CD8-positive, alpha-beta memory T cell (primary cell): ENCODE measurements around the gene PALD1. TPM values are rescaled to one million over a fixed set of nuclear protein-coding genes. Genes with fewer than 3 reads are reported as not detected.

ENCODE experiments used
- CTCF ChIA-PET: fragments of 350-600 bp; sonication (Branson Sonifier 250); formaldehyde crosslinking; loops from one replicate; lab custom pipeline; 2021; ENCODE audit warnings: antibody characterized with exemption; lab: Charles Lee
- POLR2A ChIA-PET: fragments of 350-600 bp; sonication (Branson Sonifier 250); formaldehyde crosslinking; loops from one replicate; lab custom pipeline; 2021; ENCODE audit warnings: antibody characterized with exemption; lab: Charles Lee
- DNase-seq, 5 donors: peaks; one replicate each; pipeline versions ENCODE4 v3.0.0 to v3.0.0-alpha.2; 2020 to 2022; ENCODE audit warnings: mixed read lengths in 1 of 5
- H3K27ac ChIP-seq: one replicate; pipeline ENCODE4 v1.7.0; 2013; ENCODE audit warnings: low read depth, mild to moderate bottlenecking, low read length, moderate library complexity
- H3K27me3 ChIP-seq: 2 replicates; pipeline ENCODE4 v1.7.0; 2013; ENCODE audit warnings: low read length, mild to moderate bottlenecking; ENCODE audit not compliant: insufficient read depth, poor library complexity, severe bottlenecking
- H3K36me3 ChIP-seq: 2 replicates; pipeline ENCODE4 v1.7.0; 2013; ENCODE audit warnings: mild to moderate bottlenecking, low read length, moderate library complexity; ENCODE audit not compliant: insufficient read depth
- H3K4me1 ChIP-seq: 2 replicates; pipeline ENCODE4 v1.7.0; 2013; ENCODE audit warnings: mild to moderate bottlenecking, low read length, moderate library complexity; ENCODE audit not compliant: insufficient read depth
- H3K4me3 ChIP-seq: 2 replicates; pipeline ENCODE4 v1.7.0; 2013; ENCODE audit warnings: mild to moderate bottlenecking, low read length
- H3K9me3 ChIP-seq: 2 replicates; pipeline ENCODE4 v1.7.0; 2013; ENCODE audit warnings: mild to moderate bottlenecking, low read length
- H3K27ac Mint-ChIP-seq, 8 donors: one replicate each; pipeline ENCODE4 v1.8.0; 2020 to 2021; ENCODE audit warnings: mixed read lengths in 8 of 8, mild to moderate bottlenecking in 6 of 8, inconsistent platforms in 3 of 8, moderate library complexity in 3 of 8
- H3K27me3 Mint-ChIP-seq, 2 donors: one replicate each; pipeline ENCODE4 v1.8.0; 2020 to 2021; ENCODE audit warnings: mixed read lengths in 2 of 2, mild to moderate bottlenecking in 1 of 2, moderate library complexity in 1 of 2
- H3K36me3 Mint-ChIP-seq, 3 donors: one replicate each; pipeline ENCODE4 v1.8.0; 2020 to 2021; ENCODE audit warnings: mixed read lengths in 3 of 3, inconsistent platforms in 1 of 3, mild to moderate bottlenecking in 1 of 3
- H3K4me1 Mint-ChIP-seq, 3 donors: one replicate each; pipeline ENCODE4 v1.8.0; 2020 to 2021; ENCODE audit warnings: mixed read lengths in 3 of 3, inconsistent platforms in 1 of 3, mild to moderate bottlenecking in 1 of 3
- H3K4me3 Mint-ChIP-seq, 7 donors: one replicate each; pipeline ENCODE4 v1.8.0; 2020 to 2021; ENCODE audit warnings: mixed read lengths in 7 of 7, mild to moderate bottlenecking in 6 of 7, moderate library complexity in 4 of 7, inconsistent platforms in 2 of 7
- H3K9me3 Mint-ChIP-seq, 5 donors: one replicate each; pipeline ENCODE4 v1.8.0; 2020 to 2022; ENCODE audit warnings: mixed read lengths in 5 of 5, mild to moderate bottlenecking in 3 of 5, moderate library complexity in 2 of 5, inconsistent platforms in 1 of 5
- polyA plus RNA-seq: library from polyadenylated mRNA; unstranded; fragments of 300-500 nt; fragmentation: Illumina TruSeq; gene quantifications from one replicate; pipeline ENCODE4 v1.2.3, GENCODE V29; 2021
- total RNA-seq, 2 experiments: library from RNA; stranded (reverse); gene quantifications; one replicate each; pipeline ENCODE4 v1.2.3, GENCODE V29; 2021

PALD1 gene
- total and polyA plus RNA-seq, 3 experiments from 2014 or later: 0.20 to 0.29 TPM; not detected in 1

DNA sequence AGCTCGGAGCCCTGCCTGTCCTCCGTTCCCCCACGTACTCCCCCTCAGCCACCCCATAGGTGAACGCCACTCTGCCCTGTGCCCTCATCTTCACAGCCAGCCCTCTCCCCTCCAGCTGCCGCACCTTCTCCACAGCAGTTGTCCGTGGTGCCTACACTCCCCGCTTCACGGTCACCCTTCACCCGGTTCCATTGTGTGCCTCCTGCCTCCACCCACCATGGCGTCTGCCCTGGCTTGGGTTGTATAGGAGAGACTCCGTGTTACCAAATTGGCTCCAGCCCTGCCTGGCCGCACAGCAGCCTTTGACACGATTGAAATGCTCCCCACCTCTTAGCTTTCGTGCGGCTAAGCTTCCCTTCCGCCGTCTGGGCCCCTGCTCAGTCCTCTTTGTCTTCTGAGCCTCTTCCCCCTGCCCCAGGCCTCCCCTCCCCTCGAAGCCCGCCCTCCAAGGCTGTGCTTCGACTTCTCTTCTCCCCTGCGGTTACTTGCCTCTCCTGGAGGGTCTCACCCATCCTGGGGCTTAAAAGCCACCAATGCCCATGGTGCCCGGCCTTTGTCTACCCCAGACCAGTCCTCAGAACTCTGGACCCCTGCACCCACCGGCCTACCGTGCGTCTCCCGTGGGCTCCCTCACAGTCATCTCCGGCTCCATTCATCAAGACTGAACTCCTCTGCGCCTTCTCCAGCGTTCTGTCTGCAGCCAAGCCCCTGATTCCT lies 18.6 kb upstream of the PALD1 start:
- Mint-ChIP-seq H3K4me3 (peak overlapping the region in 2 of 7 donors; percentile 28 to 65), H3K9me3 (no peaks in the 10 kb centered on the region), H3K4me1 (peaks cover 0 to 8% (median 0%) of the 10 kb centered on the region in 3 donors), H3K36me3 (no peaks in the 10 kb centered on the region), H3K27me3 (peaks cover 36 to 56% of the 10 kb centered on the region in 2 donors), H3K27ac (peak overlapping the region in 1 of 8 donors; percentile 35)
- no peak overlapping the region for H3K27ac ChIP-seq
- DNase-seq: no peak
- ChIA-PET POLR2A (no interaction called here), CTCF (interaction anchor here (1.0 to 1.8 kb wide), 3 partner anchors 81 to 299 kb away, joined by 3 to 6 read pairs (median 3); no protein-coding TSS in a partner anchor)
- no peaks in the 10 kb centered on the region for H3K4me1 ChIP-seq
- H3K36me3 ChIP-seq: no peaks in the 10 kb centered on the region
- H3K27me3 ChIP-seq: peaks cover 11% of the 10 kb centered on the region
- no peak overlapping the region for H3K4me3 ChIP-seq
- no peaks in the 10 kb centered on the region for H3K9me3 ChIP-seq

DNA sequence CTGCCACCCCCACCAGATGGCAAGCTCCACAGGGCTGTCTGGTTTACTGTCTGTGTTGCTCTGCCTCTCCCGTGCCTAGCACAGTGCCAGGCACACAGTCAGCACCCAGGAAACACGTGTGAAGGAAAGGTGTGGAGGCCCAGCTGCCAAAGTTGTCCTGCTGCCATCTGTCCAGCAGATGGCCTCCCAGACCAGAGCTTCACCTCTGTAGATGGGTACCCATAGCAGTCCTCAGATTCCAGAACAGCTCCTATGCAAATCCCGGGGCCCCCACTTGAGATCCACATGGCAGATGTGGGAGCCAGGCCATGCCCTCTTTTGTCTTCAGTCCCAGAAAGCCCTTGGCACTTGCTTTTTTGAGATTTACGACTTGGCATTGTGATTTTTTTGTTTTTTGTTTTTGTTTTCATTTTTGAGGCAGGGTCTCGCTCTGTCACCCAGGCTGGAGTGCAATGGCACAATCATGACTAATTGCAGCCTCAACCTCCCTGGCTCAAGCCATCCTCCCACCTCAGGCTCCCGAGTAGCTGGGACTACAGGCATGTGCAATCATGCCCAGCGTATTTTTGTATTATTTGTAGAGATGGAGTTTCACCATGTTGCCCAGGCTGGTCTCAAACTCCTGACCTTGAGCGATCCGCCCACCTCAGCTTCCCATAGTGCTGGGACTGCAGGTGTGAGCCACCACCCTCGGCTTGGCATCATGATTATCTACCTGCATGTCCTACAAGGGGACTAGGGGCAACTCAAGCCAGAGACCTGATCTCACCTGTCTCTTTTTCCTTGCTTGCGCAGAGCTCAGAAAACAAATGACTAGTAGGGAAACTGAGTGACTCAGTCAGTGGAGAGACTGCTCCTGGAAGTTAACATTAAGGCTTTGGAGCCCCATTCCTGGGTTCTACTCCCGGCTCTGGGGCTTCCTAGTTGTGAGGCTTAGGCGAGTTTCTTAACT lies 16.9 kb upstream of the PALD1 start:
- no peaks in the 10 kb centered on the region for H3K36me3 Mint-ChIP-seq
- Histone ChIP-seq H3K4me3 (no peak overlapping the region), H3K9me3 (no peaks in the 10 kb centered on the region), H3K36me3 (no peaks in the 10 kb centered on the region), H3K27me3 (peaks cover 11% of the 10 kb centered on the region), H3K4me1 (no peaks in the 10 kb centered on the region), H3K27ac (no peak overlapping the region)
- H3K4me1 Mint-ChIP-seq: peaks cover 0 to 8% (median 0%) of the 10 kb centered on the region in 3 donors
- POLR2A ChIA-PET: no interaction called here
- DNase-seq: peak in 1 of 5 donors; percentile 37
- H3K4me3 Mint-ChIP-seq: no peak overlapping the region
- CTCF ChIA-PET: interaction anchor here (0.7 to 1.8 kb wide), 21 partner anchors 11 to 417 kb away, joined by 3 to 6 read pairs (median 3); partner anchors contain the start of gene NODAL
- H3K27ac Mint-ChIP-seq: no peak overlapping the region
- H3K9me3 Mint-ChIP-seq: no peaks in the 10 kb centered on the region
- peaks cover 32 to 45% of the 10 kb centered on the region in 2 donors for H3K27me3 Mint-ChIP-seq

DNA sequence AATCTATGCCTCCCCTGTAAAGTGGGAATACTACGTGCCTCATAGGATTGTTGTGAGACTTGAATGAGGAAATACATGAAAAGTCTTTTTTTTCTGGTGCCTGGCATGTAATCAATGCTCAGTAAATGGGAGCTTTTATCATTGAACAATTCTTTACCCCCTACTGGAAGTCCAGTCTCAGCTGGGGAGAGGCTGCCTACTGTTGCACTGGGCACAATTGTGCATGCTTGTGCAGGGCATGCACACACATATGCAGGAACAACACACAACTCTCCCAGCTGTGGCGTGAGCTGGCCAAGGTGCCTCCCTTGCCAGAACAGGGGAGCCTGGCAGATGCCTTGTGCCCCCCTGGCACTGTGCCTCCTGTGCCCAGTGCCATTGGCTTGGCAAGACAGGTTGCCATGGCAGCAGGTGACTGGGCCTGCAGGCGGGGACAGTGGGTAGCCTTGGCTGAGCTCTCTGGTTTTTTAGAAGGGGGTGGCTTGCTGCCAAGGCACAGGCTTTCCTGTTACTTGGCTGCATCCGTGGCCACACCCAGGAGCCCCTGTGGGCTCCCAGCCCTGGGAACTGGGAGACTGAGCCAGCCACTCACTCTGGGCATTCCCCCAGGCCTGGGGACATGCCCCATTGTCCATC lies 16.1 kb upstream of the PALD1 start:
- no peak for DNase-seq
- no peaks in the 10 kb centered on the region for H3K36me3 ChIP-seq
- H3K27ac Mint-ChIP-seq: no peak overlapping the region
- H3K9me3 Mint-ChIP-seq: no peaks in the 10 kb centered on the region
- H3K27me3 Mint-ChIP-seq: peaks cover 26 to 39% of the 10 kb centered on the region in 2 donors
- CTCF ChIA-PET: interaction anchor here (0.7 to 1.7 kb wide), 6 partner anchors 15 to 298 kb away, joined by 3 to 5 read pairs (median 4); no protein-coding TSS in a partner anchor
- no peak overlapping the region for H3K27ac ChIP-seq
- peaks cover 0 to 7% (median 0%) of the 10 kb centered on the region in 3 donors for H3K4me1 Mint-ChIP-seq
- no peak overlapping the region for H3K4me3 ChIP-seq
- POLR2A ChIA-PET: no interaction called here
- peaks cover 11% of the 10 kb centered on the region for H3K27me3 ChIP-seq
- H3K4me1 ChIP-seq: no peaks in the 10 kb centered on the region
- H3K36me3 Mint-ChIP-seq: no peaks in the 10 kb centered on the region
- H3K9me3 ChIP-seq: no peaks in the 10 kb centered on the region
- H3K4me3 Mint-ChIP-seq: no peak overlapping the region

DNA sequence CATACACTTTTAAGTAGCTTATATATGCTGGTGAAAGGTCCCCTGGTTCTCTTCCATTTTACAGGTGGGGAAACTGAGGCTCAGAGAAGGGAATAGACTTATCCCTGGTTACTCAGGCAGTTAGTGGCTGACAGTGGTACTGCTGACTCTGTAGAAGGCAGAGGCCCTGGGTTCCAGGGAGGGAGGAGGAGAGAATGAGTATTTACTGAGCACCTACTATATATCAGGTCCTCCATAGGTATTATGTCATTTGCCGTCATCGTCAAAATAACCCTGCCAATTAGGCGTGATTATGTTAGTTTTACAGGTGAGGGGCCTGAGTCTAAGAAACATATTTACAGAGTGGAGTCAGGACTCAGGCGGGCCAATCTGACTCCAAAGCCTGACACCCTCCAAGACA lies 13.3 kb upstream of the PALD1 start:
- no peak overlapping the region for H3K4me3 Mint-ChIP-seq
- Histone ChIP-seq H3K27me3 (no peaks in the 10 kb centered on the region), H3K27ac (no peak overlapping the region), H3K9me3 (no peaks in the 10 kb centered on the region), H3K36me3 (no peaks in the 10 kb centered on the region), H3K4me3 (no peak overlapping the region), H3K4me1 (no peaks in the 10 kb centered on the region)
- H3K27ac Mint-ChIP-seq: no peak overlapping the region
- no peak for DNase-seq
- POLR2A ChIA-PET: no interaction called here
- no peaks in the 10 kb centered on the region for H3K36me3 Mint-ChIP-seq
- H3K9me3 Mint-ChIP-seq: no peaks in the 10 kb centered on the region
- CTCF ChIA-PET: no interaction called here
- H3K27me3 Mint-ChIP-seq: peaks cover 14 to 18% of the 10 kb centered on the region in 2 donors
- H3K4me1 Mint-ChIP-seq: no peaks in the 10 kb centered on the region

DNA sequence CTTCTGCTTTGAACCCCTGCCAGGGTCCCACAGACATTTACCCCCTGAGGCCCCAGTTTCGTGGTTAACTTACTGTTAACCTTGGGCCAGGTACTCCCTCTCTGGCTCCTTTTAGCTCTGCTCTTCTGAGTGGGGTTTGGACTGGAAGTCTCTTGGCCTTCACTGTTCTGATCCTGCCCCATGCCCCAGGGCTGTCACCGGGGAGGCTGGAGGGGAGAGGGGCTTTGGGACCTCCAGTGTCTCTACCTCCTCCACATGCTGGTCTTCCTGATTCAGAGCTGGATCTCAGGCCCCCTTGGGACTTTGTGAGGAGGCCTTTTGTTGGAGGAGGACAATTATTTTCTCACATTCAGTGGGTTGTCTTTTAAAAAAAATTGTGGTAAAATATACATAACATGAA lies 12.7 kb upstream of the PALD1 start:
- POLR2A ChIA-PET: no interaction called here
- Histone ChIP-seq H3K27me3 (no peaks in the 10 kb centered on the region), H3K9me3 (no peaks in the 10 kb centered on the region), H3K4me3 (no peak overlapping the region), H3K27ac (no peak overlapping the region), H3K4me1 (no peaks in the 10 kb centered on the region), H3K36me3 (no peaks in the 10 kb centered on the region)
- no peak overlapping the region for H3K4me3 Mint-ChIP-seq
- no peak for DNase-seq
- no peaks in the 10 kb centered on the region for H3K36me3 Mint-ChIP-seq
- peaks cover 12 to 15% of the 10 kb centered on the region in 2 donors for H3K27me3 Mint-ChIP-seq
- peak overlapping the region in 2 of 8 donors; percentile 17 to 64 for H3K27ac Mint-ChIP-seq
- no peaks in the 10 kb centered on the region for H3K9me3 Mint-ChIP-seq
- H3K4me1 Mint-ChIP-seq: no peaks in the 10 kb centered on the region
- CTCF ChIA-PET: no interaction called here

DNA sequence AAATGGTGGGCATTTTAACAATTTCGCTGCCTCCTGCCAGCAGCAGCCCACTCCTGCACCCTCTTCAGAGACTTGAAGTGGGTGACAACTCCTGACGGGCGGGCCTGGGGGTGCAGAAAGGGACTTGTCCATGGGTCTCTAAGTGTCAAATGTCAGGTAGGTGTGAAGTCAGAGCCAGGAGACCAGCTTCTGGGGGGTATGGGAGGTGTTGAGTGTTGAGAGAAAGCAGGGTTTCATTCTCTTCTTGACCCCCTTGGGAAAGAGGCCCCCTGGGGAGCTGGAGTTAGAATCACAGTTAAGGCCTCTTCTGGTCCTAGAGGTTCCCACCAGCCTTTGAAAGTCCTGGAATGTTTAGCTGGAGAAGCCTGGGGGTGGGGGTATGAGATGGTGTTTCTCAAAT lies 11.6 kb upstream of the PALD1 start:
- no peaks in the 10 kb centered on the region for H3K36me3 Mint-ChIP-seq
- no peak overlapping the region for H3K4me3 Mint-ChIP-seq
- Histone ChIP-seq H3K4me1 (no peaks in the 10 kb centered on the region), H3K36me3 (no peaks in the 10 kb centered on the region), H3K9me3 (no peaks in the 10 kb centered on the region), H3K27ac (no peak overlapping the region), H3K27me3 (no peaks in the 10 kb centered on the region), H3K4me3 (no peak overlapping the region)
- no peaks in the 10 kb centered on the region for H3K4me1 Mint-ChIP-seq
- POLR2A ChIA-PET: no interaction called here
- peaks cover 9 to 13% of the 10 kb centered on the region in 2 donors for H3K27me3 Mint-ChIP-seq
- no peaks in the 10 kb centered on the region for H3K9me3 Mint-ChIP-seq
- no peak for DNase-seq
- no peak overlapping the region for H3K27ac Mint-ChIP-seq
- CTCF ChIA-PET: no interaction called here

DNA sequence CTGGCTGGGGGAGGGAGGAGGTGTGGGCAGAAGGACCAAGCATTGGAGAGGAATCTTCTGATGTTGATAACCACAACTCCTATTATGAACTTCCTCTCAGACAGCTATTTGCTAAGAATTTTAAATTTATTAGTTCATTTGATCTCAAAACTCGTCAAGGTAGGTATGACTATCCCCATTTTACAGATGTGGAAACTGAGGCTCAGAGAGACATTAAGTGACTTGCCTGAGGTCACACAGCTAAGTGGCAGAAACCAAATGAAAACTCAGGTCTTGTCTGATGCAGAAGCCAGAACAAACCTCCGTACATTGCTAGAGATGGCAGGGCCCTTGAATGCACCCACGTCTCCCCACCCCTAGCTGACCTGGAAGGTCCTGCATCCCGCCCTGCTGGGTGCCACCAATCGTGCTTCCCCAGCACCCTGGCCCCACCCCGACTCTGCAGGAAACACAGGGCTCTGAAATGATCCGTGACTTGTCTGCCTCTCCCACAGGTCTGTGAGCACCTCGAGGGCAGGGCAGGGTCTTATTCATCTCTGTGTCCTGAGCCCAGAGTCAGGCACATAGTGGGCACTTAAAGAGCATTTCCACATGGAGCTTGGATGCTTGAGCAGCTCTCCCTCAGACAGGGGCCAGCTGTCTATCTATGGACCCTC lies 5.6 kb upstream of the PALD1 start:
- H3K9me3 ChIP-seq: no peaks in the 10 kb centered on the region
- H3K4me1 ChIP-seq: peaks cover 12% of the 10 kb centered on the region
- Mint-ChIP-seq H3K36me3 (no peaks in the 10 kb centered on the region), H3K27me3 (peaks cover 22 to 25% of the 10 kb centered on the region in 2 donors), H3K27ac (no peak overlapping the region), H3K9me3 (no peaks in the 10 kb centered on the region), H3K4me1 (peaks cover 15 to 22% (median 19%) of the 10 kb centered on the region in 3 donors), H3K4me3 (no peak overlapping the region)
- no peak for DNase-seq
- no peaks in the 10 kb centered on the region for H3K36me3 ChIP-seq
- ChIA-PET CTCF (interaction anchor here (0.6 kb wide), 1 partner anchor 12 kb away, joined by 3 read pairs; no protein-coding TSS in a partner anchor), POLR2A (no interaction called here)
- H3K27me3 ChIP-seq: no peaks in the 10 kb centered on the region
- no peak overlapping the region for H3K4me3 ChIP-seq
- no peak overlapping the region for H3K27ac ChIP-seq
